Mesenchymal stem cell (in vitro differentiated cells and primary cell): ENCODE results near the gene DPYSL5.

ENCODE experiments used
- DNase-seq: peaks from one replicate; pipeline ENCODE4 v3.0.0-alpha.2; 2013
- H2AFZ ChIP-seq: one replicate; pipeline ENCODE4 v1.6.1; 2013; ENCODE audit warnings: low read depth, mild to moderate bottlenecking, control low read depth, inconsistent platforms, low read length, moderate library complexity
- H2AK5ac ChIP-seq: 2 replicates; pipeline ENCODE4 v1.6.1; 2013; ENCODE audit warnings: low read length, moderate library complexity, mild to moderate bottlenecking, inconsistent platforms; ENCODE audit not compliant: severe bottlenecking
- H2BK120ac ChIP-seq: one replicate; pipeline ENCODE4 v1.6.1; 2013; ENCODE audit warnings: low read depth, mild to moderate bottlenecking, inconsistent platforms, low read length, moderate library complexity
- H2BK12ac ChIP-seq, 2 experiments: one replicate each; pipeline ENCODE4 v1.6.1; 2013; ENCODE audit warnings: inconsistent platforms in 2 of 2, low read length in 2 of 2, mild to moderate bottlenecking in 2 of 2, moderate library complexity in 2 of 2, control low read depth in 1 of 2
- H2BK15ac ChIP-seq: one replicate; pipeline ENCODE4 v1.6.1; 2013; ENCODE audit warnings: mild to moderate bottlenecking, low read depth, inconsistent platforms; ENCODE audit not compliant: poor library complexity, severe bottlenecking
- H2BK5ac ChIP-seq: 2 replicates; pipeline ENCODE4 v1.6.1; 2013; ENCODE audit warnings: low read depth, mild to moderate bottlenecking, low read length, control low read depth, inconsistent platforms; ENCODE audit not compliant: poor library complexity, severe bottlenecking
- H3K14ac ChIP-seq, 2 experiments: one replicate each; pipeline ENCODE4 v1.6.1; 2013; ENCODE audit warnings: inconsistent platforms in 2 of 2, low read length in 2 of 2, control low read depth in 1 of 2, mild to moderate bottlenecking in 1 of 2, moderate library complexity in 1 of 2
- H3K18ac ChIP-seq, 2 experiments: one replicate each; pipeline ENCODE4 v1.6.1; 2013; ENCODE audit warnings: inconsistent platforms in 2 of 2, low read length in 2 of 2, control low read depth in 1 of 2, low read depth in 1 of 2, mild to moderate bottlenecking in 1 of 2
- H3K23ac ChIP-seq, 2 experiments: one replicate each; pipeline ENCODE4 v1.6.1; 2013; ENCODE audit warnings: inconsistent platforms in 2 of 2, low read length in 2 of 2, mild to moderate bottlenecking in 2 of 2, moderate library complexity in 2 of 2, control low read depth in 1 of 2
- H3K27ac ChIP-seq: 2 replicates; pipeline ENCODE4 v1.5.1; 2013; ENCODE audit warnings: mild to moderate bottlenecking, moderate library complexity, low read length, control low read depth, inconsistent platforms; ENCODE audit not compliant: poor library complexity, severe bottlenecking
- H3K27me3 ChIP-seq, 2 experiments: 2 replicates each; pipeline versions ENCODE4 v1.6.1 to v1.7.0; 2013; ENCODE audit warnings: low read length in 2 of 2, mild to moderate bottlenecking in 2 of 2, moderate library complexity in 2 of 2, control low read depth in 1 of 2, inconsistent platforms in 1 of 2; ENCODE audit not compliant: control insufficient read depth in 1 of 2, insufficient read depth in 1 of 2
- H3K36me3 ChIP-seq, 2 experiments: 2 replicates each; pipeline versions ENCODE4 v1.6.1 to v1.7.0; 2013; ENCODE audit warnings: low read length in 2 of 2, control low read depth in 1 of 2, inconsistent platforms in 1 of 2, low read depth in 1 of 2, mild to moderate bottlenecking in 1 of 2; ENCODE audit not compliant: insufficient read depth in 2 of 2, control insufficient read depth in 1 of 2
- H3K4ac ChIP-seq, 2 experiments: one replicate each; pipeline ENCODE4 v1.6.1; 2013; ENCODE audit warnings: inconsistent platforms in 2 of 2, low read length in 2 of 2, mild to moderate bottlenecking in 2 of 2, moderate library complexity in 2 of 2, control low read depth in 1 of 2, low read depth in 1 of 2
- H3K4me1 ChIP-seq: 2 replicates; pipeline ENCODE4 v1.6.1; 2013; ENCODE audit warnings: low read depth, low read length, control low read depth; ENCODE audit not compliant: control insufficient read depth, insufficient read depth
- H3K4me2 ChIP-seq: 2 replicates; pipeline ENCODE4 v1.6.1; 2013; ENCODE audit warnings: low read length, mild to moderate bottlenecking, inconsistent platforms; ENCODE audit not compliant: poor library complexity, severe bottlenecking
- H3K4me3 ChIP-seq, 2 experiments: 2 replicates each; pipeline versions ENCODE4 v1.5.1 to v1.7.0; 2013; ENCODE audit warnings: low read length in 2 of 2, mild to moderate bottlenecking in 2 of 2, control low read depth in 1 of 2, low read depth in 1 of 2; ENCODE audit not compliant: insufficient read depth in 1 of 2
- H3K79me1 ChIP-seq: replicated peaks from 2 replicates; pipeline ENCODE4 v1.6.1; 2013; ENCODE audit warnings: mild to moderate bottlenecking, control low read depth, low read length, inconsistent platforms; ENCODE audit not compliant: poor library complexity, severe bottlenecking
- H3K9ac ChIP-seq: 2 replicates; pipeline ENCODE4 v1.7.0; 2013; ENCODE audit warnings: mild to moderate bottlenecking, low read length, moderate library complexity
- H3K9me3 ChIP-seq: 2 replicates; pipeline ENCODE4 v1.7.0; 2013; ENCODE audit warnings: mild to moderate bottlenecking, low read length; ENCODE audit not compliant: control insufficient read depth
- H4K8ac ChIP-seq: one replicate; pipeline ENCODE4 v1.6.1; 2013; ENCODE audit warnings: inconsistent platforms, mild to moderate bottlenecking, low read length, moderate library complexity
- H4K91ac ChIP-seq: one replicate; pipeline ENCODE4 v1.6.1; 2013; ENCODE audit warnings: mild to moderate bottlenecking, low read length, inconsistent platforms
- WGBS: methylation state at CpG from one replicate; pipeline ENCODE4 v1.1.7; 2013; ENCODE audit warnings: mixed read lengths; 5-methylcytosine and 5-hydroxymethylcytosine counted together

The DPYSL5 gene

GRCh38 chr2:26971911-26972786 lies 124.2 kb downstream of the DPYSL5 start:
- Histone ChIP-seq H3K79me1 (peaks cover 2% of the 10 kb centered on the region), H3K9ac (peak overlapping the region; percentile 86), H3K18ac (no peak overlapping the region), H3K27me3 (peaks cover 21 to 65% of the 10 kb centered on the region in 2 experiments), H3K4me1 (peaks cover 12% of the 10 kb centered on the region), H2AFZ (no peak overlapping the region), H3K14ac (no peak overlapping the region), H3K23ac (peak overlapping the region in 1 of 2 experiments; percentile 50), H2BK5ac (no peak overlapping the region), H3K9me3 (no peaks in the 10 kb centered on the region), H3K4me3 (peak overlapping the region in 1 of 2 experiments; percentile 92), H3K4ac (no peak overlapping the region), H4K8ac (no peak overlapping the region), H2AK5ac (no peak overlapping the region), H2BK12ac (peak overlapping the region in 1 of 2 experiments; percentile 64), H3K36me3 (no peaks in the 10 kb centered on the region), H3K4me2 (no peak overlapping the region), H3K27ac (no peak overlapping the region), H4K91ac (no peak overlapping the region), H2BK120ac (no peak overlapping the region), H2BK15ac (no peak overlapping the region)
- WGBS: 81% methylated on average over 9 of the region's 9 CpGs
- no peak for DNase-seq

GRCh38 chr2:26974352-26974751 lies 126.4 kb downstream of the DPYSL5 start:
- H3K4me1 ChIP-seq: peaks cover 12% of the 10 kb centered on the region
- H4K8ac ChIP-seq: no peak overlapping the region
- no peak overlapping the region for H3K23ac ChIP-seq
- no peak overlapping the region for H2BK12ac ChIP-seq
- 90% methylated on average over 5 of the region's 5 CpGs for WGBS
- no peak overlapping the region for H3K9ac ChIP-seq
- H3K27me3 ChIP-seq: peaks cover 2 to 60% of the 10 kb centered on the region in 2 experiments
- no peak overlapping the region for H2BK5ac ChIP-seq
- no peak overlapping the region for H3K27ac ChIP-seq
- no peak overlapping the region for H2BK120ac ChIP-seq
- no peak overlapping the region for H3K4ac ChIP-seq
- H3K14ac ChIP-seq: no peak overlapping the region
- no peak overlapping the region for H4K91ac ChIP-seq
- H3K79me1 ChIP-seq: peaks cover 2% of the 10 kb centered on the region
- no peaks in the 10 kb centered on the region for H3K36me3 ChIP-seq
- no peak for DNase-seq
- no peak overlapping the region for H2BK15ac ChIP-seq
- H3K4me2 ChIP-seq: no peak overlapping the region
- H2AK5ac ChIP-seq: no peak overlapping the region
- H3K18ac ChIP-seq: no peak overlapping the region
- no peak overlapping the region for H3K4me3 ChIP-seq
- H2AFZ ChIP-seq: no peak overlapping the region
- no peaks in the 10 kb centered on the region for H3K9me3 ChIP-seq

- Histone ChIP-seq H2BK120ac (no peak overlapping the region), H4K91ac (no peak overlapping the region), H3K79me1 (peaks cover 2% of the 10 kb centered on the region), H3K9ac (no peak overlapping the region), H2AFZ (no peak overlapping the region), H3K18ac (no peak overlapping the region), H3K14ac (no peak overlapping the region), H2AK5ac (no peak overlapping the region), H3K27ac (no peak overlapping the region), H3K4ac (no peak overlapping the region), H4K8ac (no peak overlapping the region), H2BK15ac (no peak overlapping the region), H3K36me3 (no peaks in the 10 kb centered on the region), H2BK12ac (no peak overlapping the region), H3K23ac (no peak overlapping the region), H3K4me3 (no peak overlapping the region), H3K4me1 (peaks cover 12% of the 10 kb centered on the region), H3K4me2 (no peak overlapping the region), H3K27me3 (peaks cover 0 to 59% of the 10 kb centered on the region in 2 experiments), H2BK5ac (no peak overlapping the region), H3K9me3 (no peaks in the 10 kb centered on the region)
- WGBS: 72% methylated on average over 2 of the region's 2 CpGs
- no peak for DNase-seq
Observed at GRCh38 chr2:26975102-26975501, 127.2 kb downstream of the DPYSL5 start.

GRCh38 chr2:26975656-26976055 lies 127.7 kb downstream of the DPYSL5 start:
- Histone ChIP-seq H4K8ac (no peak overlapping the region), H3K14ac (no peak overlapping the region), H2BK15ac (no peak overlapping the region), H3K9ac (peak overlapping the region; percentile 35), H2BK12ac (no peak overlapping the region), H3K9me3 (no peaks in the 10 kb centered on the region), H4K91ac (no peak overlapping the region), H3K79me1 (peaks cover 2% of the 10 kb centered on the region), H2BK120ac (no peak overlapping the region), H2BK5ac (no peak overlapping the region), H3K23ac (no peak overlapping the region), H3K4me1 (peaks cover 7% of the 10 kb centered on the region), H2AK5ac (no peak overlapping the region), H3K36me3 (no peaks in the 10 kb centered on the region), H3K4ac (no peak overlapping the region), H3K4me3 (no peak overlapping the region), H3K27me3 (peaks cover 0 to 57% of the 10 kb centered on the region in 2 experiments), H3K4me2 (no peak overlapping the region), H2AFZ (no peak overlapping the region), H3K27ac (no peak overlapping the region), H3K18ac (no peak overlapping the region)
- DNase-seq: no peak
- 50% methylated on average over 1 of the region's 1 CpG for WGBS
